Measurements from ENCODE around the gene MKI67.

The MKI67 gene

GRCh38 chr10:128064970-128065580 lies 61.1 kb downstream of the MKI67 start:
- TF ChIP-seq TCF12 (IDR thresholded peaks at IDR 0.05; ENCODE audit: low read depth) (no peak), YY1 (IDR thresholded peaks at IDR 0.05; ENCODE audit: low read depth) (no peak), EP300 (IDR thresholded peaks at IDR 0.05; ENCODE audit: borderline replicate concordance) (no peak), FOXM1 (IDR thresholded peaks at IDR 0.05; ENCODE audit: borderline replicate concordance, low read depth) (no peak), CEBPB (IDR thresholded peaks at IDR 0.05) (no peak), TEAD4 (IDR thresholded peaks at IDR 0.05) (no peak), NFIC (IDR thresholded peaks at IDR 0.05) (no peak), ZBTB7A (IDR thresholded peaks at IDR 0.05; ENCODE audit: low read depth) (no peak), CREB1 (IDR thresholded peaks at IDR 0.05; ENCODE audit: low read depth) (no peak), RAD21 (IDR thresholded peaks at IDR 0.05; ENCODE audit: low read depth) (no peak), USF1 (IDR thresholded peaks at IDR 0.05) (no peak), TAF1 (IDR thresholded peaks at IDR 0.05; ENCODE audit: low read depth) (no peak), REST (IDR thresholded peaks at IDR 0.05; ENCODE audit: low read depth) (no peak)

- TF ChIP-seq ZBTB7A (IDR thresholded peaks at IDR 0.05; ENCODE audit: low read depth) (no peak), CEBPB (IDR thresholded peaks at IDR 0.05) (no peak), NFIC (IDR thresholded peaks at IDR 0.05) (no peak), TEAD4 (IDR thresholded peaks at IDR 0.05) (no peak), YY1 (IDR thresholded peaks at IDR 0.05; ENCODE audit: low read depth) (no peak), MAX (IDR thresholded peaks at IDR 0.05) (no peak), REST (IDR thresholded peaks at IDR 0.05; ENCODE audit: low read depth) (no peak), TAF1 (IDR thresholded peaks at IDR 0.05; ENCODE audit: low read depth) (no peak), USF1 (IDR thresholded peaks at IDR 0.05) (no peak)
Observed at GRCh38 chr10:128064108-128064969, 61.9 kb downstream of the MKI67 start.

GRCh38 chr10:128063736-128064107 lies 62.5 kb downstream of the MKI67 start:
- TF ChIP-seq EGR1 (IDR thresholded peaks at IDR 0.05) (no peak), MAX (IDR thresholded peaks at IDR 0.05) (no peak), USF1 (IDR thresholded peaks at IDR 0.05) (no peak), CEBPB (IDR thresholded peaks at IDR 0.05) (no peak), TEAD4 (IDR thresholded peaks at IDR 0.05) (no peak), TCF12 (IDR thresholded peaks at IDR 0.05; ENCODE audit: low read depth) (no peak), RAD21 (IDR thresholded peaks at IDR 0.05; ENCODE audit: low read depth) (no peak), REST (IDR thresholded peaks at IDR 0.05; ENCODE audit: low read depth) (no peak), ZBTB7A (IDR thresholded peaks at IDR 0.05; ENCODE audit: low read depth) (no peak), FOXM1 (IDR thresholded peaks at IDR 0.05; ENCODE audit: borderline replicate concordance, low read depth) (no peak), YY1 (IDR thresholded peaks at IDR 0.05; ENCODE audit: low read depth) (no peak), NFIC (IDR thresholded peaks at IDR 0.05) (no peak), EP300 (IDR thresholded peaks at IDR 0.05; ENCODE audit: borderline replicate concordance) (no peak), CREB1 (IDR thresholded peaks at IDR 0.05; ENCODE audit: low read depth) (no peak), TAF1 (IDR thresholded peaks at IDR 0.05; ENCODE audit: low read depth) (no peak)

Measured in Ishikawa (cell line).